ENCODE results near the gene ERBB3.

The ERBB3 gene

GRCh38 chr12:56128670-56129205 lies 48.8 kb downstream of the ERBB3 start:
- no peaks in the 10 kb centered on the region for H3K27me3 ChIP-seq (ENCODE audit: insufficient read depth, low read length)
- peaks cover 13% of the 10 kb centered on the region; the same call in 1 of the 2 replicates for H3K4me1 ChIP-seq (ENCODE audit: insufficient read depth, low read length)
- H3K9me3 ChIP-seq (ENCODE audit: insufficient read depth, low read depth, low read length), result no peaks in the 10 kb centered on the region
- H3K27ac ChIP-seq (ENCODE audit: low read length), result no peak overlapping the region
- H3K36me3 ChIP-seq (ENCODE audit: insufficient read depth, low read depth, low read length), result peaks cover 35% of the 10 kb centered on the region
- peak overlapping the region; percentile 93 for H3K9ac ChIP-seq (ENCODE audit: low read depth, low read length)
- H3K4me3 ChIP-seq (ENCODE audit: low read length), result peak overlapping the region; percentile 86

GRCh38 chr12:56129206-56129941 lies 49.4 kb downstream of the ERBB3 start:
- H3K9ac ChIP-seq (ENCODE audit: low read depth, low read length), result peak overlapping the region; percentile 93
- H3K27ac ChIP-seq (ENCODE audit: low read length), result no peak overlapping the region
- H3K36me3 ChIP-seq (ENCODE audit: insufficient read depth, low read depth, low read length), result peaks cover 42% of the 10 kb centered on the region
- peak overlapping the region; percentile 86 for H3K4me3 ChIP-seq (ENCODE audit: low read length)
- H3K4me1 ChIP-seq (ENCODE audit: insufficient read depth, low read length), result peaks cover 13% of the 10 kb centered on the region; the same call in 1 of the 2 replicates
- no peaks in the 10 kb centered on the region for H3K27me3 ChIP-seq (ENCODE audit: insufficient read depth, low read length)
- H3K9me3 ChIP-seq (ENCODE audit: insufficient read depth, low read depth, low read length), result no peaks in the 10 kb centered on the region

GRCh38 chr12:56129942-56130495 lies 50.1 kb downstream of the ERBB3 start:
- H3K27ac ChIP-seq (ENCODE audit: low read length), result no peak overlapping the region
- peaks cover 48% of the 10 kb centered on the region for H3K36me3 ChIP-seq (ENCODE audit: insufficient read depth, low read depth, low read length)
- peaks cover 13% of the 10 kb centered on the region; the same call in 1 of the 2 replicates for H3K4me1 ChIP-seq (ENCODE audit: insufficient read depth, low read length)
- H3K4me3 ChIP-seq (ENCODE audit: low read length), result peak overlapping the region; percentile 86; the same call in 1 of the 2 replicates
- no peaks in the 10 kb centered on the region for H3K27me3 ChIP-seq (ENCODE audit: insufficient read depth, low read length)
- H3K9ac ChIP-seq (ENCODE audit: low read depth, low read length), result peak overlapping the region; percentile 93; the same call in 1 of the 2 replicates
- H3K9me3 ChIP-seq (ENCODE audit: insufficient read depth, low read depth, low read length), result no peaks in the 10 kb centered on the region

- Histone ChIP-seq H3K27ac (ENCODE audit: low read length) (no peak overlapping the region), H3K27me3 (ENCODE audit: insufficient read depth, low read length) (no peaks in the 10 kb centered on the region), H3K9ac (ENCODE audit: low read depth, low read length) (no peak overlapping the region), H3K9me3 (ENCODE audit: insufficient read depth, low read depth, low read length) (no peaks in the 10 kb centered on the region), H3K4me3 (ENCODE audit: low read length) (no peak overlapping the region), H3K36me3 (ENCODE audit: insufficient read depth, low read depth, low read length) (peaks cover 57% of the 10 kb centered on the region), H3K4me1 (ENCODE audit: insufficient read depth, low read length) (peaks cover 13% of the 10 kb centered on the region; the same call in 1 of the 2 replicates)
Measured at GRCh38 chr12:56130876-56131275, 50.9 kb downstream of the ERBB3 start.

GRCh38 chr12:56134897-56135296 lies 54.9 kb downstream of the ERBB3 start:
- H3K9ac ChIP-seq (ENCODE audit: low read depth, low read length), result no peak overlapping the region
- H3K27ac ChIP-seq (ENCODE audit: low read length), result no peak overlapping the region
- no peaks in the 10 kb centered on the region for H3K4me1 ChIP-seq (ENCODE audit: insufficient read depth, low read length)
- H3K27me3 ChIP-seq (ENCODE audit: insufficient read depth, low read length), result no peaks in the 10 kb centered on the region
- peaks cover 97% of the 10 kb centered on the region for H3K36me3 ChIP-seq (ENCODE audit: insufficient read depth, low read depth, low read length)
- no peaks in the 10 kb centered on the region for H3K9me3 ChIP-seq (ENCODE audit: insufficient read depth, low read depth, low read length)
- no peak overlapping the region for H3K4me3 ChIP-seq (ENCODE audit: low read length)

GRCh38 chr12:56137853-56138571 lies 58.0 kb downstream of the ERBB3 start:
- Histone ChIP-seq H3K9ac (ENCODE audit: low read depth, low read length) (no peak overlapping the region), H3K27ac (ENCODE audit: low read length) (no peak overlapping the region), H3K36me3 (ENCODE audit: insufficient read depth, low read depth, low read length) (peaks cover 97% of the 10 kb centered on the region)

GRCh38 chr12:56141946-56142784 lies 62.2 kb downstream of the ERBB3 start:
- no peaks in the 10 kb centered on the region for H3K4me1 ChIP-seq (ENCODE audit: insufficient read depth, low read length)
- H3K9me3 ChIP-seq (ENCODE audit: insufficient read depth, low read depth, low read length), result no peaks in the 10 kb centered on the region
- H3K9ac ChIP-seq (ENCODE audit: low read depth, low read length), result no peak overlapping the region
- no peak overlapping the region for H3K27ac ChIP-seq (ENCODE audit: low read length)
- H3K4me3 ChIP-seq (ENCODE audit: low read length), result no peak overlapping the region
- peaks cover 80% of the 10 kb centered on the region for H3K36me3 ChIP-seq (ENCODE audit: insufficient read depth, low read depth, low read length)
- H3K27me3 ChIP-seq (ENCODE audit: insufficient read depth, low read length), result no peaks in the 10 kb centered on the region

More at GRCh38 chr12:56137853-56138571, 58.0 kb downstream of the ERBB3 start:
- Histone ChIP-seq H3K27me3 (ENCODE audit: insufficient read depth, low read length) (no peaks in the 10 kb centered on the region), H3K4me3 (ENCODE audit: low read length) (no peak overlapping the region), H3K9me3 (ENCODE audit: insufficient read depth, low read depth, low read length) (no peaks in the 10 kb centered on the region), H3K4me1 (ENCODE audit: insufficient read depth, low read length) (no peaks in the 10 kb centered on the region)

- no peak overlapping the region for H3K4me3 ChIP-seq (ENCODE audit: low read length)
- no peaks in the 10 kb centered on the region for H3K4me1 ChIP-seq (ENCODE audit: insufficient read depth, low read length)
- H3K9ac ChIP-seq (ENCODE audit: low read depth, low read length), result no peak overlapping the region
- no peaks in the 10 kb centered on the region for H3K9me3 ChIP-seq (ENCODE audit: insufficient read depth, low read depth, low read length)
- no peaks in the 10 kb centered on the region for H3K27me3 ChIP-seq (ENCODE audit: insufficient read depth, low read length)
- no peak overlapping the region for H3K27ac ChIP-seq (ENCODE audit: low read length)
- H3K36me3 ChIP-seq (ENCODE audit: insufficient read depth, low read depth, low read length), result peaks cover 69% of the 10 kb centered on the region
Measured at GRCh38 chr12:56143217-56143616, 63.3 kb downstream of the ERBB3 start.

GRCh38 chr12:56143870-56144269 lies 63.9 kb downstream of the ERBB3 start:
- Histone ChIP-seq H3K27me3 (ENCODE audit: insufficient read depth, low read length) (no peaks in the 10 kb centered on the region), H3K9ac (ENCODE audit: low read depth, low read length) (no peak overlapping the region), H3K36me3 (ENCODE audit: insufficient read depth, low read depth, low read length) (peaks cover 63% of the 10 kb centered on the region), H3K4me1 (ENCODE audit: insufficient read depth, low read length) (no peaks in the 10 kb centered on the region), H3K27ac (ENCODE audit: low read length) (no peak overlapping the region), H3K4me3 (ENCODE audit: low read length) (no peak overlapping the region), H3K9me3 (ENCODE audit: insufficient read depth, low read depth, low read length) (no peaks in the 10 kb centered on the region)

- no peaks in the 10 kb centered on the region for H3K9me3 ChIP-seq (ENCODE audit: insufficient read depth, low read depth, low read length)
- H3K27me3 ChIP-seq (ENCODE audit: insufficient read depth, low read length), result no peaks in the 10 kb centered on the region
- H3K4me1 ChIP-seq (ENCODE audit: insufficient read depth, low read length), result no peaks in the 10 kb centered on the region
- H3K4me3 ChIP-seq (ENCODE audit: low read length), result no peak overlapping the region
- H3K27ac ChIP-seq (ENCODE audit: low read length), result no peak overlapping the region
- H3K36me3 ChIP-seq (ENCODE audit: insufficient read depth, low read depth, low read length), result peaks cover 54% of the 10 kb centered on the region
- H3K9ac ChIP-seq (ENCODE audit: low read depth, low read length), result no peak overlapping the region
Measured at GRCh38 chr12:56145217-56145616, 65.3 kb downstream of the ERBB3 start.
